GM21447 (cell line): Measurements from ENCODE around the gene HBZ.
"Not testable (repeated sequence)": the region's sequence is repeated elsewhere in the genome, so short reads cannot be mapped to it uniquely, and the experiment has no call there.

Source experiments
- ATAC-seq: cut with Tn5 transposase; IDR thresholded peaks from one replicate; pipeline ENCODE4 v1.9.1; 2021; ENCODE audit not compliant: unreplicated experiment

The HBZ gene

DNA sequence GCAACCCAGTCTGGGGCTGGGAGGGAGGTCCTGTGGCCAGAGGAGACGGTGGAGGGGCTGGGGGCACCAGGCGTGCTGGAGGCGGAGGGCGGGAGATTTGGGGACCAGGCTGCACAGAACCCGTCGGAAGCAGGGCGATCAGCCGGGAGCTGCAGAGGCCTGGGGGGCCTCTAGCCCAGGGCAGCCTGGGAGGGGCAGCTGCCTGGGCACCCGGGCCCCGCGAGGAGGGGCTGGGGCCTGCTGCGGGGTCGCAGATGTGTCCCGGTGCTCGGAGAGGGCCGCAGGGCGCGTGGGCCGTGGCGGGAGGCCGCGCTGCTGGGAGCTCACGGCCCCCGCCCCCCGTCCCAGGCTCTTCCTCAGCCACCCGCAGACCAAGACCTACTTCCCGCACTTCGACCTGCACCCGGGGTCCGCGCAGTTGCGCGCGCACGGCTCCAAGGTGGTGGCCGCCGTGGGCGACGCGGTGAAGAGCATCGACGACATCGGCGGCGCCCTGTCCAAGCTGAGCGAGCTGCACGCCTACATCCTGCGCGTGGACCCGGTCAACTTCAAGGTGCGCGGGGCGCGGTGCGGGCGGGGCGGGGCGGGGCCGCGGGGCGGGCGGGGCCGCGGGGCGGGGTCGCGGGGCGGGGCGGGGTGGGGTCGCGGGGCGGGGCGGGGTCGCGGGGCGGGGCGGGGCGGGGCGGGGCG lies 11.8 kb downstream of the HBZ start:
- not testable (repeated sequence) for ATAC-seq

DNA sequence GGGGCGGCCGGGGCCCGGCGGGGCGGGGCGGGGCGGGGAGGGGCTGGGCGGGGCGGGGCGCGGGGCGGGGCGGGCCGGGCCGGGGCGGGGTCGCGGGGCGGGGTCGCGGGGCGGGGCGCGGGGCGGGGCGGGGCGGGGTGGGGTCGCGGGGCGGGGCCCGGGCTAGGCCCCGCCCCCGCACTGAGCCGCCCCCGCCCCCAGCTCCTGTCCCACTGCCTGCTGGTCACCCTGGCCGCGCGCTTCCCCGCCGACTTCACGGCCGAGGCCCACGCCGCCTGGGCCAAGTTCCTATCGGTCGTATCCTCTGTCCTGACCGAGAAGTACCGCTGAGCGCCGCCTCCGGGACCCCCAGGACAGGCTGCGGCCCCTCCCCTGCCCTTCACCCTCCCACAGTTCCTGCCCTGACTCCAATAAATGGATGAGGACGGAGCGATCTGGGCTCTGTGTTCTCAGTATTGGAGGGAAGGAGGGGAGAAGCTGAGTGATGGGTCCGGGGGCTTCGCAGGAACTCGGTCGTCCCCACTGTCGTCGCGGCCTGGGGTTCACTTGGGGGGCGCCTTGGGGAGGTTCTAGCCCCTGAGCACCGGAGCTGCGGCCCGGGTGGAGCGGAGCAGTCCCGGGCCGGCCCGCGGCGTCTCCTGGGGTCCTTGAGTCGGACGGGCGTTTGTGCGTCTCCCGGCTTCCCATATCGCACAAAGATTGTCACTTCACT lies 12.5 kb downstream of the HBZ start:
- ATAC-seq = no peak

DNA sequence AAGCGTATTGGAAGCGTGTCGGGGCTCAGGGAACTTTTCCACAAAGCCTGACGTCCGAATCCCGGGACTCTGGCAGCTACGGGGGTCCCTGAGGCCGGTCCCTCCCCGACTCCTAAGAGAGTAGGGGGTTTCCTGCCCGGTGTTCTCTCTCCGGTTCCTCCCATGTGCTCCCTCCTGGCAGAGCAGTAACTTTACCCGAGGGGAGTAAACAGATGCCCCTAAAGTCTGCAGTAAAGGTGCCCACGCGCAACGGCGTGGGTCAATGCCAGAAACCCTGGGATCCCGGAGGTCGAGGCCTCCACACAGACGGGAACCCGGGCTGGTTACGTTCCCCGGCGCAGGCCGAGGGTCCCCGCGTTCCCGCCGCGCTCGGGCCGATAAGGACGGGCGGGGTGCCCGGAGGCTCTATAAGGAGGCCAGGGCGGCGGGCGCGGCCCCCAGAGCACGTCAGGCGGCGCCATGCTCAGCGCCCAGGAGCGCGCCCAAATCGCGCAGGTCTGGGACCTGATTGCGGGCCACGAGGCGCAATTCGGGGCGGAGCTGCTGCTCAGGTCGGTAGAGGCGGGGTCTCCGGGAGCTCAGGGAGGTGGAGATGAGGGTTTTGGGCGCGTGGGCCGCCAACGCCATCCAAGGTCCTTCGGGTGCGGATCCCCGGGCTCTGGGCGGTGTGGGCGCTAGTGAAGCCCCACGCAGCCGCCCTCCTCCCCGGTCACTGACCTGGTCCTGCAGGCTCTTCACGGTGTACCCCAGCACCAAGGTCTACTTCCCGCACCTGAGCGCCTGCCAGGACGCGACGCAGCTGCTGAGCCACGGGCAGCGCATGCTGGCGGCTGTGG lies 13.3 kb downstream of the HBZ start, which contains the start of gene HBM:
TSS of gene HBM (plus strand) at position 440 of the 836 bp plus-strand sequence. CDS start at position 460, 20 bp downstream.
- no peak for ATAC-seq

DNA sequence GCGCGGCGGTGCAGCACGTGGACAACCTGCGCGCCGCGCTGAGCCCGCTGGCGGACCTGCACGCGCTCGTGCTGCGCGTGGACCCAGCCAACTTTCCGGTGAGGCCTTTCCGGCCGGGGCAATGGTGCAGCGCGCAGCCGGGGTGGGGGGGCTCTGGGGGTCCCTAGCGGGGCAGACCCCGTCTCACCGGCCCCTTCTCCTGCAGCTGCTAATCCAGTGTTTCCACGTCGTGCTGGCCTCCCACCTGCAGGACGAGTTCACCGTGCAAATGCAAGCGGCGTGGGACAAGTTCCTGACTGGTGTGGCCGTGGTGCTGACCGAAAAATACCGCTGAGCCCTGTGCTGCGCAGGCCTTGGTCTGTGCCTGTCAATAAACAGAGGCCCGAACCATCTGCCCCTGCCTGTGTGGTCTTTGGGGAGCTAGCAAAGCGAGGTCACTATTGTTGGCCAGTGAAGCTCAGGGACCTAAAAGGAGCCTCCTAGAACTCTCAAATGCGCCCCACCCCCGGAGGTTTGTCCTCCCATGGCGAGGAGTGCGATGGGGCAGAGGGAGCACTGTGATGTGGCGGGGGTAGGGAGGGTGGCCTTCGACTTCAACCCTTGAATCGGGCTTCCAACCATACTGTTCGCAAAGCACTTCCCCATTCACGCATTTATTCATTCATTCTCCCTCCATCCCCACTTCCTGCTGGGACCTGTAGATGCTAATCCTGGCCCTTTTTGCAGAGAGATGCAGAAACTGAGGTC lies 14.1 kb downstream of the HBZ start:
- no peak for ATAC-seq

DNA sequence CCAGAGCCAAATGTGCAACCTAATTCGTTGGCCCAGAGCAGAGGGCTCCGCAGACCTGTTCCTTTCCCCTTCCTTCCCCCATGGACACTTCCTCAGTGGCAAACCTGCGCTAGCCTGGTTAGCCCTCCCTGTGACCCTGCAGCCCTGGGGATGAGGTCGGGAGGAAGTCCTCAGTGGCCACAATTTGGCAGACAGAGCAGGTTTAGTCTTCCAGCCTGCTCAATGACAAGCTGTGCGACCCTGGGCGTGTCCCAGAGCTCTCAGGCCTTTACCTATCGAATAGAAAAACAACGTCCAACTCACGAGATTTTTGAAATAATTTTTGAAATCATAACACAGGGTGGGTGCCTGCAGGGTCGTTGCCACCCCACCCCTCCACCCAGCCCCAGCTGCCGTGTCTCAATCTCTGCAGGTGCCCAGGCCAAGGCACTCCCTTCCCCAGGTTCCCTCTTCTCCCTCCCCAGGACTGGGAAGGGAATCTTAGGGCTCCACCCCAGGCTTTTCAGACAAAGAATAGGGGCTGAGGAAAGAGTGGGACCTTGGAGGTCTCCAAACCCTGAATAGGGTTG lies 14.8 kb downstream of the HBZ start:
- no peak for ATAC-seq

DNA sequence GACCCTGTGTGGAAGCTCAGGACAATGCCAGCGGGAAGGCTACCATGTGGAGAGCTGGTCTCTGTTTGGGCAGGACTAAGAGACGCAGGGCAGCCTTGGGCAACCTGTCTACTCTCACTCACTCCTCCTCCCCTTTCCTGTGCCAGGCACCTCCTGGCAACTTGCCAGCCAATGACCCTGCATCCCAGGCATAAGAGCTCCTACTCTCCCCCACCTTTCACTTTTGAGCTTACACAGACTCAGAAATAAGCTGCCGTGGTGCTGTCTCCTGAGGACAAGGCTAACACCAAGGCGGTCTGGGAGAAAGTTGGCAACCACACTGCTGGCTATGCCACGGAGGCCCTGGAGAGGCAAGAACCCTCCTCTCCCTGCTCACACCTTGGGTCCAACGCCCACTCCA lies 16.0 kb downstream of the HBZ start:
- no peak for ATAC-seq

DNA sequence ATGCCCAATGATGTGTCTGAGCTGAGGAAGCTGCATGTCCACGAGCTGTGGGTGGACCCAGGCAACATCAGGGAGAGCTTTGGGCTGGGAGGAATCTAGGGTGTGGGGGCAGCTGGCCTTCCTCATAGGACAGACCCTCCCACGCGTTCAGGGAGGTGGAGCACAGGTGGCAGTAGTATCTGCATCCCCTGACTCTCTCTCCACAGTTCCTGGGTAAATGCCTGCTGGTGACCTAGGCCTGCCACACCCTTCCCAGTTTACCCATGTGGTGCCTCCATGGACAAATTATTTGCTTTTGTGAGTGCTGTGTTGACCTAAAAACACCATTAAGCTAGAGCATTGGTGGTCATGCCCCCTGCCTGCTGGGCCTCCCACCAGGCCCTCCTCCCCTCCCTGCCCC lies 16.6 kb downstream of the HBZ start:
- no peak for ATAC-seq

DNA sequence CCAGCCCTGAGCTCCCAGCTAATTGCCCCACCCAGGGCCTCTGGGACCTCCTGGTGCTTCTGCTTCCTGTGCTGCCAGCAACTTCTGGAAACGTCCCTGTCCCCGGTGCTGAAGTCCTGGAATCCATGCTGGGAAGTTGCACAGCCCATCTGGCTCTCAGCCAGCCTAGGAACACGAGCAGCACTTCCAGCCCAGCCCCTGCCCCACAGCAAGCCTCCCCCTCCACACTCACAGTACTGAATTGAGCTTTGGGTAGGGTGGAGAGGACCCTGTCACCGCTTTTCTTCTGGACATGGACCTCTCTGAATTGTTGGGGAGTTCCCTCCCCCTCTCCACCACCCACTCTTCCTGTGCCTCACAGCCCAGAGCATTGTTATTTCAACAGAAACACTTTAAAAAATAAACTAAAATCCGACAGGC lies 17.7 kb downstream of the HBZ start:
- ATAC-seq = not testable (repeated sequence)

DNA sequence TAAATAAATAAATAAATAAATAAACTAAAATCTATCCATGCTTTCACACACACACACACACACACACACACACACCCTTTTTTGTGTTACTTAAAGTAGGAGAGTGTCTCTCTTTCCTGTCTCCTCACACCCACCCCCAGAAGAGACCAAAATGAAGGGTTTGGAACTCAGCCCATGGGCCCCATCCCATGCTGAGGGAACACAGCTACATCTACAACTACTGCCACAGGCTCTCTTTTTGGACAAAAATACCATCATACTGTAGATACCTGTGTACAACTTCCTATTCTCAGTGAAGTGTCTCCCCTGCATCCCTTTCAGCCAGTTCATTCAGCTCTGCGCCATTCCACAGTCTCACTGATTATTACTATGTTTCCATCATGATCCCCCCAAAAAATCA lies 18.3 kb downstream of the HBZ start:
- no peak for ATAC-seq

DNA sequence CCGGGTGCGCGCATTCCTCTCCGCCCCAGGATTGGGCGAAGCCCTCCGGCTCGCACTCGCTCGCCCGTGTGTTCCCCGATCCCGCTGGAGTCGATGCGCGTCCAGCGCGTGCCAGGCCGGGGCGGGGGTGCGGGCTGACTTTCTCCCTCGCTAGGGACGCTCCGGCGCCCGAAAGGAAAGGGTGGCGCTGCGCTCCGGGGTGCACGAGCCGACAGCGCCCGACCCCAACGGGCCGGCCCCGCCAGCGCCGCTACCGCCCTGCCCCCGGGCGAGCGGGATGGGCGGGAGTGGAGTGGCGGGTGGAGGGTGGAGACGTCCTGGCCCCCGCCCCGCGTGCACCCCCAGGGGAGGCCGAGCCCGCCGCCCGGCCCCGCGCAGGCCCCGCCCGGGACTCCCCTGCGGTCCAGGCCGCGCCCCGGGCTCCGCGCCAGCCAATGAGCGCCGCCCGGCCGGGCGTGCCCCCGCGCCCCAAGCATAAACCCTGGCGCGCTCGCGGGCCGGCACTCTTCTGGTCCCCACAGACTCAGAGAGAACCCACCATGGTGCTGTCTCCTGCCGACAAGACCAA lies 20.0 kb downstream of the HBZ start, which contains the start of gene HBA2:
TSS of gene HBA2 (plus strand) at position 503 of the 568 bp plus-strand sequence. CDS start at position 540, 37 bp downstream.
- not testable (repeated sequence) for ATAC-seq

DNA sequence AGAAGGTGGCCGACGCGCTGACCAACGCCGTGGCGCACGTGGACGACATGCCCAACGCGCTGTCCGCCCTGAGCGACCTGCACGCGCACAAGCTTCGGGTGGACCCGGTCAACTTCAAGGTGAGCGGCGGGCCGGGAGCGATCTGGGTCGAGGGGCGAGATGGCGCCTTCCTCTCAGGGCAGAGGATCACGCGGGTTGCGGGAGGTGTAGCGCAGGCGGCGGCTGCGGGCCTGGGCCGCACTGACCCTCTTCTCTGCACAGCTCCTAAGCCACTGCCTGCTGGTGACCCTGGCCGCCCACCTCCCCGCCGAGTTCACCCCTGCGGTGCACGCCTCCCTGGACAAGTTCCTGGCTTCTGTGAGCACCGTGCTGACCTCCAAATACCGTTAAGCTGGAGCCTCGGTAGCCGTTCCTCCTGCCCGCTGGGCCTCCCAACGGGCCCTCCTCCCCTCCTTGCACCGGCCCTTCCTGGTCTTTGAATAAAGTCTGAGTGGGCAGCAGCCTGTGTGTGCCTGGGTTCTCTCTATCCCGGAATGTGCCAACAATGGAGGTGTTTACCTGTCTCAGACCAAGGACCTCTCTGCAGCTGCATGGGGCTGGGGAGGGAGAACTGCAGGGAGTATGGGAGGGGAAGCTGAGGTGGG lies 20.9 kb downstream of the HBZ start:
- ATAC-seq = not testable (repeated sequence)

DNA sequence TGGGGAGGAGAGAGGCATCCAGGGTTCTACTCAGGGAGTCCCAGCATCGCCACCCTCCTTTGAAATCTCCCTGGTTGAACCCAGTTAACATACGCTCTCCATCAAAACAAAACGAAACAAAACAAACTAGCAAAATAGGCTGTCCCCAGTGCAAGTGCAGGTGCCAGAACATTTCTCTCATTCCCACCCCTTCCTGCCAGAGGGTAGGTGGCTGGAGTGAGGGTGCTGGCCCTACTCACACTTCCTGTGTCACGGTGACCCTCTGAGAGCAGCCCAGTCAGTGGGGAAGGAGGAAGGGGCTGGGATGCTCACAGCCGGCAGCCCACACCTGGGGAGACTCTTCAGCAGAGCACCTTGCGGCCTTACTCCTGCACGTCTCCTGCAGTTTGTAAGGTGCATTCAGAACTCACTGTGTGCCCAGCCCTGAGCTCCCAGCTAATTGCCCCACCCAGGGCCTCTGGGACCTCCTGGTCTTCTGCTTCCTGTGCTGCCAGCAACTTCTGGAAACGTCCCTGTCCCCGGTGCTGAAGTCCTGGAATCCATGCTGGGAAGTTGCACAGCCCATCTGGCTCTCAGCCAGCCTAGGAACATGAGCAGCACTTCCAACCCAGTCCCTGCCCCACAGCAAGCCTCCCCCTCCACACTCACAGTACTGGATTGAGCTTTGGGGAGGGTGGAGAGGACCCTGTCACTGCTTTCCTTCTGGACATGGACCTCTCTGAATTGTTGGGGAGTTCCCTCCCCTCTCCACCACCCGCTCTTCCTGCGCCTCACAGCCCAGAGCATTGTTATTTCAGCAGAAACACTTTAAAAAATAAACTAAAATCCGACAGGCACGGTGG lies 21.7 kb downstream of the HBZ start:
- ATAC-seq = not testable (repeated sequence)

DNA sequence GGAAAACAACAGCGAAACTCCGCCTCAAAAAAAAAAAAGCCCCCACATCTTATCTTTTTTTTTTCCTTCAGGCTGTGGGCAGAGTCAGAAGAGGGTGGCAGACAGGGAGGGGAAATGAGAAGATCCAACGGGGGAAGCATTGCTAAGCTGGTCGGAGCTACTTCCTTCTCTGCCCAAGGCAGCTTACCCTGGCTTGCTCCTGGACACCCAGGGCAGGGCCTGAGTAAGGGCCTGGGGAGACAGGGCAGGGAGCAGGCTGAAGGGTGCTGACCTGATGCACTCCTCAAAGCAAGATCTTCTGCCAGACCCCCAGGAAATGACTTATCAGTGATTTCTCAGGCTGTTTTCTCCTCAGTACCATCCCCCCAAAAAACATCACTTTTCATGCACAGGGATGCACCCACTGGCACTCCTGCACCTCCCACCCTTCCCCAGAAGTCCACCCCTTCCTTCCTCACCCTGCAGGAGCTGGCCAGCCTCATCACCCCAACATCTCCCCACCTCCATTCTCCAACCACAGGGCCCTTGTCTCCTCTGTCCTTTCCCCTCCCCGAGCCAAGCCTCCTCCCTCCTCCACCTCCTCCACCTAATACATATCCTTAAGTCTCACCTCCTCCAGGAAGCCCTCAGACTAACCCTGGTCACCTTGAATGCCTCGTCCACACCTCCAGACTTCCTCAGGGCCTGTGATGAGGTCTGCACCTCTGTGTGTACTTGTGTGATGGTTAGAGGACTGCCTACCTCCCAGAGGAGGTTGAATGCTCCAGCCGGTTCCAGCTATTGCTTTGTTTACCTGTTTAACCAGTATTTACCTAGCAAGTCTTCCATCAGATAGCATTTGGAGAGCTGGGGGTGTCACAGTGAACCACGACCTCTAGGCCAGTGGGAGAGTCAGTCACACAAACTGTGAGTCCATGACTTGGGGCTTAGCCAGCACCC lies 22.8 kb downstream of the HBZ start:
- no peak for ATAC-seq

DNA sequence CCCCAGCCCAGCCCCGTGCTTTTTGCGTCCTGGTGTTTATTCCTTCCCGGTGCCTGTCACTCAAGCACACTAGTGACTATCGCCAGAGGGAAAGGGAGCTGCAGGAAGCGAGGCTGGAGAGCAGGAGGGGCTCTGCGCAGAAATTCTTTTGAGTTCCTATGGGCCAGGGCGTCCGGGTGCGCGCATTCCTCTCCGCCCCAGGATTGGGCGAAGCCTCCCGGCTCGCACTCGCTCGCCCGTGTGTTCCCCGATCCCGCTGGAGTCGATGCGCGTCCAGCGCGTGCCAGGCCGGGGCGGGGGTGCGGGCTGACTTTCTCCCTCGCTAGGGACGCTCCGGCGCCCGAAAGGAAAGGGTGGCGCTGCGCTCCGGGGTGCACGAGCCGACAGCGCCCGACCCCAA lies 23.6 kb downstream of the HBZ start:
- not testable (repeated sequence) for ATAC-seq

DNA sequence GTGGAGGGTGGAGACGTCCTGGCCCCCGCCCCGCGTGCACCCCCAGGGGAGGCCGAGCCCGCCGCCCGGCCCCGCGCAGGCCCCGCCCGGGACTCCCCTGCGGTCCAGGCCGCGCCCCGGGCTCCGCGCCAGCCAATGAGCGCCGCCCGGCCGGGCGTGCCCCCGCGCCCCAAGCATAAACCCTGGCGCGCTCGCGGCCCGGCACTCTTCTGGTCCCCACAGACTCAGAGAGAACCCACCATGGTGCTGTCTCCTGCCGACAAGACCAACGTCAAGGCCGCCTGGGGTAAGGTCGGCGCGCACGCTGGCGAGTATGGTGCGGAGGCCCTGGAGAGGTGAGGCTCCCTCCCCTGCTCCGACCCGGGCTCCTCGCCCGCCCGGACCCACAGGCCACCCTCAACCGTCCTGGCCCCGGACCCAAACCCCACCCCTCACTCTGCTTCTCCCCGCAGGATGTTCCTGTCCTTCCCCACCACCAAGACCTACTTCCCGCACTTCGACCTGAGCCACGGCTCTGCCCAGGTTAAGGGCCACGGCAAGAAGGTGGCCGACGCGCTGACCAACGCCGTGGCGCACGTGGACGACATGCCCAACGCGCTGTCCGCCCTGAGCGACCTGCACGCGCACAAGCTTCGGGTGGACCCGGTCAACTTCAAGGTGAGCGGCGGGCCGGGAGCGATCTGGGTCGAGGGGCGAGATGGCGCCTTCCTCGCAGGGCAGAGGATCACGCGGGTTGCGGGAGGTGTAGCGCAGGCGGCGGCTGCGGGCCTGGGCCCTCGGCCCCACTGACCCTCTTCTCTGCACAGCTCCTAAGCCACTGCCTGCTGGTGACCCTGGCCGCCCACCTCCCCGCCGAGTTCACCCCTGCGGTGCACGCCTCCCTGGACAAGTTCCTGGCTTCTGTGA lies 24.3 kb downstream of the HBZ start, which contains the start of gene HBA1:
TSS of gene HBA1 (plus strand) at position 204 of the 906 bp plus-strand sequence. CDS start at position 241, 37 bp downstream.
- ATAC-seq = not testable (repeated sequence)

DNA sequence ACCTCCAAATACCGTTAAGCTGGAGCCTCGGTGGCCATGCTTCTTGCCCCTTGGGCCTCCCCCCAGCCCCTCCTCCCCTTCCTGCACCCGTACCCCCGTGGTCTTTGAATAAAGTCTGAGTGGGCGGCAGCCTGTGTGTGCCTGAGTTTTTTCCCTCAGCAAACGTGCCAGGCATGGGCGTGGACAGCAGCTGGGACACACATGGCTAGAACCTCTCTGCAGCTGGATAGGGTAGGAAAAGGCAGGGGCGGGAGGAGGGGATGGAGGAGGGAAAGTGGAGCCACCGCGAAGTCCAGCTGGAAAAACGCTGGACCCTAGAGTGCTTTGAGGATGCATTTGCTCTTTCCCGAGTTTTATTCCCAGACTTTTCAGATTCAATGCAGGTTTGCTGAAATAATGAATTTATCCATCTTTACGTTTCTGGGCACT lies 25.0 kb downstream of the HBZ start:
- no peak for ATAC-seq
